Astrocyte (in vitro differentiated cells and primary cell): Measurements from ENCODE around the gene RCN2. TPM values are rescaled to one million over a fixed set of nuclear protein-coding genes. Genes with fewer than 3 reads are reported as not detected.

Experiments
- DNase-seq: peaks from one replicate; pipeline ENCODE4 v3.0.0-alpha.2; 2010; ENCODE audit warnings: low read depth
- FAIRE-seq: peaks from 2 replicates; lab custom pipeline; 2011; peaks lifted over from hg19 to GRCh38; lab: Jason Lieb, UNC
- H2AFZ ChIP-seq: 2 replicates; pipeline ENCODE4 v1.6.0; 2012; ENCODE audit warnings: low read depth, low read length, inconsistent platforms
- H3K27ac ChIP-seq: 2 replicates; pipeline ENCODE4 v1.5.1; 2011; ENCODE audit warnings: low read depth, low read length, inconsistent platforms
- H3K27me3 ChIP-seq: 2 replicates; pipeline ENCODE4 v1.6.0; 2011; ENCODE audit warnings: low read length, inconsistent platforms; ENCODE audit not compliant: insufficient read depth
- H3K36me3 ChIP-seq: 2 replicates; pipeline ENCODE4 v1.5.1; 2011; ENCODE audit warnings: low read length, inconsistent platforms; ENCODE audit not compliant: insufficient read depth
- H3K4me1 ChIP-seq: 2 replicates; pipeline ENCODE4 v1.5.1; 2011; ENCODE audit warnings: low read length, inconsistent platforms; ENCODE audit not compliant: insufficient read depth
- H3K4me2 ChIP-seq: 2 replicates; pipeline ENCODE4 v1.6.0; 2012; ENCODE audit warnings: low read length, inconsistent platforms
- H3K4me3 ChIP-seq: 2 replicates; pipeline ENCODE4 v1.5.1; 2011; ENCODE audit warnings: low read depth, mild to moderate bottlenecking, low read length, inconsistent platforms; ENCODE audit not compliant: insufficient read depth
- H3K79me2 ChIP-seq: 2 replicates; pipeline ENCODE4 v1.6.0; 2012; ENCODE audit warnings: mild to moderate bottlenecking, low read length, inconsistent platforms; ENCODE audit not compliant: insufficient read depth
- H3K9ac ChIP-seq: 2 replicates; pipeline ENCODE4 v1.6.0; 2012; ENCODE audit warnings: mild to moderate bottlenecking, low read length, inconsistent platforms
- H3K9me3 ChIP-seq: 2 replicates; pipeline ENCODE4 v1.5.1; 2012; ENCODE audit warnings: low read depth, mild to moderate bottlenecking, low read length, inconsistent platforms; ENCODE audit not compliant: insufficient read depth
- H4K20me1 ChIP-seq: 2 replicates; pipeline ENCODE4 v1.6.0; 2012; ENCODE audit warnings: low read length, inconsistent platforms; ENCODE audit not compliant: insufficient read depth
- H3K27ac Mint-ChIP-seq: one replicate; pipeline ENCODE4 v1.8.0; 2021; ENCODE audit warnings: mild to moderate bottlenecking, mixed read lengths; ENCODE audit not compliant: unreplicated experiment
- H3K27me3 Mint-ChIP-seq: one replicate; pipeline ENCODE4 v1.8.0; 2021; ENCODE audit warnings: low read depth, mixed read lengths; ENCODE audit not compliant: unreplicated experiment
- H3K36me3 Mint-ChIP-seq: one replicate; pipeline ENCODE4 v1.8.0; 2021; ENCODE audit warnings: low read depth, mixed read lengths; ENCODE audit not compliant: unreplicated experiment
- H3K4me1 Mint-ChIP-seq: one replicate; pipeline ENCODE4 v1.8.0; 2021; ENCODE audit warnings: low read depth, mixed read lengths; ENCODE audit not compliant: unreplicated experiment
- H3K4me3 Mint-ChIP-seq: one replicate; pipeline ENCODE4 v1.8.0; 2021; ENCODE audit warnings: mild to moderate bottlenecking, moderate library complexity, mixed read lengths; ENCODE audit not compliant: unreplicated experiment
- H3K9me3 Mint-ChIP-seq: one replicate; pipeline ENCODE4 v1.8.0; 2021; ENCODE audit warnings: mild to moderate bottlenecking, mixed read lengths; ENCODE audit not compliant: unreplicated experiment
- EZH2 ChIP-seq: IDR thresholded peaks from 2 replicates; pipeline ENCODE4 v1.6.1; 2012; ENCODE audit warnings: mild to moderate bottlenecking, low read length, inconsistent platforms; ENCODE audit not compliant: insufficient read depth
- total RNA-seq: library from RNA; stranded (reverse); gene quantifications from 2 replicates; pipeline ENCODE4 v1.2.1, GENCODE V29; 2021
- TF ChIP-seq, protein P1 (sequence below): IDR thresholded peaks from 2 replicates; pipeline ENCODE4 v1.5.1; 2011; ENCODE audit warnings: low read depth, mild to moderate bottlenecking, inconsistent platforms, low read length, moderate library complexity; ENCODE audit not compliant: insufficient read depth

Gene RCN2
- total RNA-seq, 1 donor from 2014 or later: 80.2 TPM

DNA sequence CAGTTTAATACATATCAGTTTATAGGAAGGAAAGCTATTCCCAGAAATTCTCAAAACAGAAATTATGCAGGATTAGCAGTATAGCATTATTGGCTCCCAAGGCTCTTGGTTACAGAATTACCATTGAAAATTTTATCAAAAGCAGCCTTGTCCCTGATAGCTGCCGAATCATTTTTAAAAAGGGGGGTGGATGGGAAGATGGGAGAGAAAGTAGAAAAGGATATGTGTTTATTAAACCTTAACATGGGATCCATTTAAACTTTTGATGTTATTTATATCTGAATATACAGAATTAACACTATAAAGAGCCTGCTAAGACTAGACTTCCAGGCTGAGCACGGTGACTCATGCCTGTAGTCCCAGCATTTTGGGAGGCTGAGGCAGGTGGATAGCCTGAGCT lies 10.8 kb downstream of the RCN2 start:
- Histone ChIP-seq H3K4me3 (no peak overlapping the region), H3K79me2 (no peaks in the 10 kb centered on the region), H3K36me3 (peaks cover 8% of the 10 kb centered on the region), H4K20me1 (peaks cover 5% of the 10 kb centered on the region), H3K4me2 (no peak overlapping the region), H3K9me3 (no peaks in the 10 kb centered on the region), H2AFZ (no peak overlapping the region), H3K27me3 (no peaks in the 10 kb centered on the region), H3K27ac (no peak overlapping the region), H3K4me1 (no peaks in the 10 kb centered on the region), H3K9ac (no peak overlapping the region)
- TF ChIP-seq, protein P1, sequence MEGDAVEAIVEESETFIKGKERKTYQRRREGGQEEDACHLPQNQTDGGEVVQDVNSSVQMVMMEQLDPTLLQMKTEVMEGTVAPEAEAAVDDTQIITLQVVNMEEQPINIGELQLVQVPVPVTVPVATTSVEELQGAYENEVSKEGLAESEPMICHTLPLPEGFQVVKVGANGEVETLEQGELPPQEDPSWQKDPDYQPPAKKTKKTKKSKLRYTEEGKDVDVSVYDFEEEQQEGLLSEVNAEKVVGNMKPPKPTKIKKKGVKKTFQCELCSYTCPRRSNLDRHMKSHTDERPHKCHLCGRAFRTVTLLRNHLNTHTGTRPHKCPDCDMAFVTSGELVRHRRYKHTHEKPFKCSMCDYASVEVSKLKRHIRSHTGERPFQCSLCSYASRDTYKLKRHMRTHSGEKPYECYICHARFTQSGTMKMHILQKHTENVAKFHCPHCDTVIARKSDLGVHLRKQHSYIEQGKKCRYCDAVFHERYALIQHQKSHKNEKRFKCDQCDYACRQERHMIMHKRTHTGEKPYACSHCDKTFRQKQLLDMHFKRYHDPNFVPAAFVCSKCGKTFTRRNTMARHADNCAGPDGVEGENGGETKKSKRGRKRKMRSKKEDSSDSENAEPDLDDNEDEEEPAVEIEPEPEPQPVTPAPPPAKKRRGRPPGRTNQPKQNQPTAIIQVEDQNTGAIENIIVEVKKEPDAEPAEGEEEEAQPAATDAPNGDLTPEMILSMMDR: no peak
- no peak for TF ChIP-seq EZH2
- no peaks in the 10 kb centered on the region for H3K9me3 Mint-ChIP-seq
- FAIRE-seq: no peak
- H3K27ac Mint-ChIP-seq: no peak overlapping the region
- no peak overlapping the region for H3K4me3 Mint-ChIP-seq
- no peak for DNase-seq
- peaks cover 11% of the 10 kb centered on the region for H3K36me3 Mint-ChIP-seq
- H3K4me1 Mint-ChIP-seq: no peaks in the 10 kb centered on the region
- H3K27me3 Mint-ChIP-seq: no peaks in the 10 kb centered on the region

- Histone ChIP-seq H3K27ac (no peak overlapping the region), H3K4me3 (no peak overlapping the region), H3K27me3 (no peaks in the 10 kb centered on the region), H3K4me1 (no peaks in the 10 kb centered on the region), H4K20me1 (peaks cover 5% of the 10 kb centered on the region), H2AFZ (no peak overlapping the region), H3K9me3 (no peaks in the 10 kb centered on the region), H3K79me2 (no peaks in the 10 kb centered on the region), H3K4me2 (no peak overlapping the region), H3K9ac (no peak overlapping the region), H3K36me3 (peaks cover 11% of the 10 kb centered on the region)
- no peak overlapping the region for H3K4me3 Mint-ChIP-seq
- DNase-seq (peak; percentile 41), FAIRE-seq (no peak)
- H3K4me1 Mint-ChIP-seq: no peaks in the 10 kb centered on the region
- H3K36me3 Mint-ChIP-seq: peaks cover 11% of the 10 kb centered on the region
- H3K9me3 Mint-ChIP-seq: no peaks in the 10 kb centered on the region
- H3K27ac Mint-ChIP-seq: no peak overlapping the region
- no peaks in the 10 kb centered on the region for H3K27me3 Mint-ChIP-seq
- TF ChIP-seq, protein P1: no peak
- no peak for TF ChIP-seq EZH2
These were observed 14.0 kb downstream of the RCN2 start for GRCh38 chr15:76945494-76946093.

DNA sequence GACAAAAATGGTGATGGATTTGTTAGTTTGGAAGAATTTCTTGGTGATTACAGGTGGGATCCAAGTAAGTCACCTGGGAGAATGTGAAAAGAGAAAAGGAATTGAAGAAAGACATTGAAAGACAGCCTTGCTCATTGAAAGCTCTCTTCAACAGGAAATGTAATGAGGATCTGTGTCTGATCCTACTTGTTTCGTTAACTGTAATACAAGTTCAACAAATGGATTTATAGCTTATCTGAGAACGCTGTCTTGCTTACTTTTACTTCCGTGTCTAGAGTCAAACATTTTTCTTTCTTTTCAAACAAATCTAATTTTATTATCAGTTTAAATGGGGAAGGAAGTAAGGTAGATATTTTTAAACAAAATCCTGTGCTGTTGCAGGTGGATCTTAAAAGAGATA lies 15.9 kb downstream of the RCN2 start:
- peaks cover 14% of the 10 kb centered on the region for H3K36me3 ChIP-seq
- no peaks in the 10 kb centered on the region for H3K4me1 ChIP-seq
- H3K9me3 ChIP-seq: no peaks in the 10 kb centered on the region
- peaks cover 5% of the 10 kb centered on the region for H4K20me1 ChIP-seq
- no peak overlapping the region for H3K4me2 ChIP-seq
- H2AFZ ChIP-seq: no peak overlapping the region
- TF ChIP-seq, protein P1: no peak
- no peak for TF ChIP-seq EZH2
- no peak overlapping the region for H3K27ac Mint-ChIP-seq
- H3K9ac ChIP-seq: no peak overlapping the region
- no peaks in the 10 kb centered on the region for H3K9me3 Mint-ChIP-seq
- no peak overlapping the region for H3K4me3 ChIP-seq
- no peak overlapping the region for H3K27ac ChIP-seq
- no peaks in the 10 kb centered on the region for H3K27me3 ChIP-seq
- DNase-seq: no peak
- H3K4me1 Mint-ChIP-seq: peaks cover 6% of the 10 kb centered on the region
- no peaks in the 10 kb centered on the region for H3K79me2 ChIP-seq
- no peak for FAIRE-seq
- H3K4me3 Mint-ChIP-seq: no peak overlapping the region
- H3K27me3 Mint-ChIP-seq: no peaks in the 10 kb centered on the region
- H3K36me3 Mint-ChIP-seq: peaks cover 11% of the 10 kb centered on the region
